ENCODE measurements around the gene PI4K2A.

- TF ChIP-seq CTCF (conservative IDR thresholded peaks at IDR 0.05; ENCODE audit: low read length) (no peak), EZH2phosphoT487 (IDR thresholded peaks at IDR 0.05; ENCODE audit: borderline replicate concordance) (no peak)
These were observed 49.1 kb downstream of the PI4K2A start for GRCh38 chr10:97689559-97690020.

Measured in Loucy (cell line).